ENCODE data around the gene RPP21.

Gene RPP21

GRCh38 chr6:30380464-30380863 lies 35.5 kb downstream of the RPP21 start:
- H3K4me1 ChIP-seq, result no peaks in the 10 kb centered on the region
- H4K20me1 ChIP-seq, result no peaks in the 10 kb centered on the region
- no peak overlapping the region for H3K27ac ChIP-seq
- H3K9ac ChIP-seq, result no peak overlapping the region
- H3K9me3 ChIP-seq (replicated peaks in 1 of 11), result no peaks in the 10 kb centered on the region
- no peak for TF ChIP-seq Cebpa-rat (IDR thresholded peaks at IDR 0.05)
- H3K27me3 ChIP-seq, result 0 out of 22 replicates have a peak, but pooled peaks cover 0 to 4% (median 0%) of the 10 kb centered on the region in 11 experiments
- no peak overlapping the region for H3K4me2 ChIP-seq
- H3K36me3 ChIP-seq, result no peaks in the 10 kb centered on the region
- H3K4me3 ChIP-seq, result no peak overlapping the region

DNA sequence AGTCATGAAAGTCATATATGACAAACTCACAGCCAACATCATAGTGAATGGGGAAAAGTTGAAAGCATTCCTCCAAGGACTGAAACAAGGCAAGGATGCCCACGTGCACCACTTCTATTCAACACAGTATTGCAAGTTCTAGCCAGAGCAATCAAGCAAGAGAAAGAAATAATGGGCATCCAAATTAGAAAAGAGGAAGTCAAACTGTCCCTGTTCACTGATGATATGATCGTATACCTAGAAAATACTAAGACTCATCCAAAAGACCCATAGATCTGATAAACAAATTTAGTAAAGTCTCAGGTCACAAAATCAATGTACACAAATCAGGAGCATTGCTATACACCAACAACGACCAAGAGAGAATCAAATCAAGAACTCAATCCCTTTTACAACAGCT lies 41.2 kb downstream of the RPP21 start:
- H3K4me2 ChIP-seq, result no peak overlapping the region
- TF ChIP-seq Cebpa-rat (IDR thresholded peaks at IDR 0.05), result no peak
- no peaks in the 10 kb centered on the region for H3K9me3 ChIP-seq (replicated peaks in 1 of 11)
- peaks cover 0 to 5% (median 0%) of the 10 kb centered on the region in 11 experiments; a peak in 2 of 22 replicates for H3K27me3 ChIP-seq
- no peak overlapping the region for H3K9ac ChIP-seq
- H3K27ac ChIP-seq, result no peak overlapping the region
- H3K4me3 ChIP-seq, result no peak overlapping the region
- no peaks in the 10 kb centered on the region for H3K4me1 ChIP-seq
- no peaks in the 10 kb centered on the region for H4K20me1 ChIP-seq
- H3K36me3 ChIP-seq, result no peaks in the 10 kb centered on the region

DNA sequence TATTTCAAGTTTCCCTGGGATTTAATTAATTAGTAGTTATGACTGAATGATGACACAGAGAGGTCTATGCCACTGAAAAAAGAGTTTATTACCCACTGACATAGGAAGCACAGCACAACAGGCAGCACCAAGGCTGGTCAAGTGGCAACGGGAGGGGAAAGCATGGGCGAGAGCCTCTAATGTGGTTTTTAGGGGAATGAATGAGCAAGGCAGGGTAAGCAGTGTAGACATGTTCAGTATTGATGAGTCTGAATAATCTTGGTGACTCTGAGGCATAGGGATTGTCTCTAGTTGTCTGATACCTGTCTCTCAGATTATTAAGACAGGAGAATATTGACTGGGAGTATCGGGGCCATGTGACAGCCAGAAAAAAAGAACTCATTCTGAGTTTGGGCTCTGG lies 46.3 kb downstream of the RPP21 start:
- H3K4me2 ChIP-seq, result no peak overlapping the region
- H3K9ac ChIP-seq, result no peak overlapping the region
- peaks cover 3 to 16% (median 8%) of the 10 kb centered on the region in 10 experiments; a peak in 19 of 20 replicates for H3K4me1 ChIP-seq
- no peak overlapping the region for H3K27ac ChIP-seq
- H3K4me3 ChIP-seq, result no peak overlapping the region
- H3K9me3 ChIP-seq (replicated peaks in 1 of 11), result no peaks in the 10 kb centered on the region
- TF ChIP-seq Cebpa-rat (IDR thresholded peaks at IDR 0.05), result no peak
- H3K27me3 ChIP-seq, result peaks cover 0 to 34% (median 0%) of the 10 kb centered on the region in 11 experiments; a peak in 6 of 22 replicates
- no peaks in the 10 kb centered on the region for H3K36me3 ChIP-seq
- peaks cover 0 to 2% (median 0%) of the 10 kb centered on the region in 11 experiments; a peak in 3 of 22 replicates for H4K20me1 ChIP-seq

DNA sequence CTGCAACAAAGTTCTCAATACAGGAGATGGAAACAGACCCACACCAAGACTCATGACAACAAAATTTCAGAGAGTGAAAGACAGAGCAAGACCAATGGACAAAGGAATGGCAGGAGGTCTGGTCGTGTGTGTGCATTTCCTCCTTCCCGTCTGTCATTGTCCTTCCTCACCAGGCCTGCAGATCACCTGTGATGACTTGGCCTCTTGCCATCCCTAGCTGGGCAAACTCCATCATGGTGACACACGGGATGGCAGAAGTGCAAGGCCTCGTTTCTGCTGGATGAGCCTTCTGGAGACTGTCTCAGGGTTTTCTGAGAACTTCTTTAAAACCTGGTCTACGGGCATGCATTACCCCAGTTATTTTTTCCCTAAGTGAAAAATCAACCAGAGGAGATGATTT lies 49.2 kb downstream of the RPP21 start:
- H3K9me3 ChIP-seq (replicated peaks in 1 of 11), result no peaks in the 10 kb centered on the region
- H4K20me1 ChIP-seq, result peaks cover 0 to 20% (median 0%) of the 10 kb centered on the region in 11 experiments; a peak in 5 of 22 replicates
- peaks cover 0 to 57% (median 0%) of the 10 kb centered on the region in 11 experiments; a peak in 6 of 22 replicates for H3K27me3 ChIP-seq
- no peak overlapping the region for H3K27ac ChIP-seq
- no peak for TF ChIP-seq Cebpa-rat (IDR thresholded peaks at IDR 0.05)
- peaks cover 15 to 24% (median 20%) of the 10 kb centered on the region in 10 experiments; a peak in 19 of 20 replicates for H3K4me1 ChIP-seq
- no peak overlapping the region for H3K4me2 ChIP-seq
- H3K4me3 ChIP-seq, result no peak overlapping the region
- H3K36me3 ChIP-seq, result no peaks in the 10 kb centered on the region
- no peak overlapping the region for H3K9ac ChIP-seq
